IPS-NIHi7 (cell line): Measurements from ENCODE around the gene IRF2BP2.

ENCODE experiments used
- DNase-seq: peaks from one replicate; pipeline ENCODE4 v3.0.0; 2012; ENCODE audit warnings: mixed read lengths; ENCODE audit errors: extremely low spot score

Gene IRF2BP2

DNA sequence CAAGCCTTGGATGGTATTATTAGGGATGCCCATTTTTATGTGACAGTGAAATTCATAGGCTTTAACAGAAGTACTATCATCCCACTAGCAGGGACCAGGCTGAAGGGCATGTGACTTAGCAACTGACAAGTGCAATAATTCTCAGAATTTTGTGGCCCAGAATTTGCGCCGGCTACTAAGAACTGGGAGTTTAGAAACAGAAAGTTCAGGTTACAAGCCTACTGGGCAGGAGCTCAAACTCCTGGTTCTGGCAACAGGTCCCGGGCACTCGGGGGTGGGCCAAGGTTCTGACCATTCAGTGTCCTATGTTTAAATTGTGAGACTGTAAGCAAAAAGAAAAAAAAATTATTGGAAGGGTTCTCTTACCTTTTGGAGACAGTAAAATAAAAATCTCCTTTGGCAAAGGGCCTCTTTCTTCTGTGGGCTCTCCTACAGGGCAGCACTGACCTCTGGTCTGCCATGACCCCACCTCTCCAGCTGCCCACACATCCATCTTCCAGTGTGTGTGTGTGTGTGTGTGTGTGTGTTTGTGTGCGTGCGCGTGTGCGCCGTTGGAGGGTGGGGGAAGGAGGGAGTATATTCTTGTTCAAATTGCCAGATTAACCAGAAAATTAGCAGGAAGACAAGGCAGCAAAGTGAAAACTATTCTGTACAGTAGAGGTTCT is 26.1 kb downstream of the IRF2BP2 start:
- DNase-seq, result no peak

DNA sequence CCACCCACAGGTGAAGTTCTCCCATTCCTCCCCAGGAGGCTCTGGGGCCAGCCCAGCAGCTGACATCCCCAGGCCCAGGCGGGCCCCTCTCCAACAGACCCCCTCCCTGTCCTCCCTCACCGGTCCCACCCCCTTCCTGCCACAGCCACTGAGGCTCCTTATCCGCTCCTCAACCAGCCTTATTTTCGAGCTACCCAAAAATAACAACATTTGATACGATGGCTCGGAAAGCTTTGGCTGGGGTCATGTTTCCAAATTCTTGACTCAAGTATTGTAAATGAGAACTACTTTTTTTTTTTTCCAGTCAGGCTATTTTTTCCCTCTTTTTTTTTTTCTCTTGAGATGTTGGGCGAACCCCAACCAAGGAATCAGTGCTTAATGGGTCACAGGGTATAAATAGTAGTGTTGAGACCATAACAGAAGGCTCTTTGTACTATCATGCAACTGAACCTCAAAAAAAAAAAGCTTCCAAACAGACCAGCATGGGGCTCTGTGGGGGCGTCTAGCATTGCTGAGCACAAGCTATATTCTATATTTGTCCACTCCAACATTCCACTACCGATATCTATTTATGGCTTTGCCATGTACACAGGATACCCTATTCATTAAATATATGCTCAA is 27.2 kb downstream of the IRF2BP2 start:
- DNase-seq, result no peak

DNA sequence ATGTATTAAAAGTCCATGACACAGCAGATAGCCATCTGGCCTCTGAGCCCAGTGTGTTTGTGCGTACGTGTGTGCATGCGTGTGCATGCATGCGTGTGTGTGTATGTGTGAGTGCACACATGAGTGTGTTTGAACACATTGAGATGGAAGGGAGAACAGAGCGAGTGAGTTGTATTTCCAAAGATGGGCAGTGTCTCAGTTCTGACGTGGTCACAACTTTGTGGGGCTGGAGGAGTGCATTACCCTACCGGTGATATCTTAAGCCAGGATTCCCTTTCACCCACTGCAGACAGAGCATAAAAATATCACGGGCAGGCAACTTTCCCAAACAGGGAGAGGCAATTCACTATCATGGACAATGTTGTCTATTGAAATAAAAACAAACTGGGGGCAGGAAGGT is 27.8 kb downstream of the IRF2BP2 start:
- DNase-seq, result no peak

DNA sequence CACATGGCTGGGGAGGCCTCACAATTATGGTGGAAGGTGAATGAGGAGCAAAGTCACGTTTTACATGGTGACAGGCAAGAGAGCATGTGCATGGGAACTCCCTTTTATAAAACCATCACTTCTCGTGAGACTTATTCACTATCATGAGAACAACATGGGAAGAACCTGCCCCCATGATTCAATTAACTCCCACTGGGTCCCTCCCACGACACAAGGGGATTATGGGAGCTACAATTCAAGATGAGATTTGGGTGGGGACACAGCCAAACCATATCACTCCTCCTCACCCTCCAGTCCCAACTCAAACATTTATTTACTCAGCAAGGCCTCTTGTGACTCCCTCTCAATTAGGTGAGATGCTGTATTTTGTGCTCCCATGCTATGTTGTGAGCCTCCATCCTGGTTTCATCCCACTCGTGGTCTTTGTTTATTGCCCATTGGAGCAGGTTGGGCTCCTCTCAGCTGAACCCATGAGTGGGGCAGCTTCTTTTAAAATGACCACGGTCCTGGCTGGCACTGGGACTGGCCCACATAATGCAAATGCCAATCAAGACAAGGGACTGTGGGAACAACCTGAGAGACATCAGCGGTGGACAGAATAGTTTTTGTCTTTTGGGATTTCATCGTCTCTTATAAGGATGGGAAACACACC is 28.8 kb downstream of the IRF2BP2 start:
- no peak for DNase-seq

DNA sequence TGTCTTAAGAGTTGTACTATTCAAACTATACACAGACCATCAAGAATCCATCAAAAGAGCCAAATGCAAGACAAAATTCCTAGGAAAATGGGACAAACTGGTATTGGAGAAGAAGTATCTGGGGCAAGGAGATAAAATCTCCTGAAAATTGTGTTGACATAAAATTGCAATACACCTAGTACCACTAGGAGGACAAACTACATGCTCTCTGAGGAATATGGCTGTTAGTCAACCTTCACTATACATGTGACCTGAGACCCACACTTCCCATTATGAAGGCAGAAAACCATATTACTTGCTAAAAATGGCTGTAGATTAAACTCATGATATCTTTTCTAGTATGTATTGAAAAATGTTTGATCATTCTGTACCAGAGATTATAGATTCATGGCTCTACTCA is 30.0 kb downstream of the IRF2BP2 start:
- DNase-seq, result no peak

DNA sequence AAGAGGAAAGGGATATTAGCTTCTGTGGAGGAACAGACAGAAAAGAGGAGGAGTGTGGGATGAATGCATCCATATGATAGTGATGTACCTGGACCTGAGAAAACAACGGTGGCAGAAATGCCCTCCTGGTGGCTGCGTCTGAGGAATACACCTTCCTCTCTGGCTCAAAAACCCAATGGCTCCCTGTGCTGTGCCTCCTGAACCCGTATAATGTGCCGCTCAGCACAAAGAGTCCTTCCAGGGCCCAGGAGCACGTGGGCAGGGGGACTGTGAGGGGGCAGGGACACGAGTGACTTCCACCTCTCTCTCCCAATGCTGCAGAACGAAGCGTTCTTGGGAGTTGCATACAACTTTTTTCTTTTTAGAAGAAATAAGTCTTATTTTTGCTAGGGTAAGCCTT is 31.2 kb downstream of the IRF2BP2 start:
- DNase-seq, result no peak

DNA sequence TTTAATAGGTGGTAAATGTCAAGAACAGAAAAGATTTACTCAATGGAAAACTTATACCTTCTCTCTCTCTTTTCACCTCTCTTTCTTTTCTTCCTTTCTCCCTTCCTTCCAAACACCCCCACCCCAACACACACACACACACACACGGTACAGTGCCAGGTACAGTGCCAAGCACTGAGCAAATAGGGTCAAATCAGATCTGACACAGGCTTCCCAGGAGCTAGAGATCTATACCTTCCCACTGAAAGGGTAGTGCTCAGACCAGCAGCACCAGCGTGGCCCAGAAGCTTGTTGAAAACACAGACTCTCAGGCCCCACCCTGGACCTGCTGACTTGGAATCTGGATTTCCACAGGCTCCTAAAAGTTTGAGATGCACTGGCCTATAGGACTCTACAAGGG is 31.9 kb downstream of the IRF2BP2 start:
- DNase-seq, result no peak

DNA sequence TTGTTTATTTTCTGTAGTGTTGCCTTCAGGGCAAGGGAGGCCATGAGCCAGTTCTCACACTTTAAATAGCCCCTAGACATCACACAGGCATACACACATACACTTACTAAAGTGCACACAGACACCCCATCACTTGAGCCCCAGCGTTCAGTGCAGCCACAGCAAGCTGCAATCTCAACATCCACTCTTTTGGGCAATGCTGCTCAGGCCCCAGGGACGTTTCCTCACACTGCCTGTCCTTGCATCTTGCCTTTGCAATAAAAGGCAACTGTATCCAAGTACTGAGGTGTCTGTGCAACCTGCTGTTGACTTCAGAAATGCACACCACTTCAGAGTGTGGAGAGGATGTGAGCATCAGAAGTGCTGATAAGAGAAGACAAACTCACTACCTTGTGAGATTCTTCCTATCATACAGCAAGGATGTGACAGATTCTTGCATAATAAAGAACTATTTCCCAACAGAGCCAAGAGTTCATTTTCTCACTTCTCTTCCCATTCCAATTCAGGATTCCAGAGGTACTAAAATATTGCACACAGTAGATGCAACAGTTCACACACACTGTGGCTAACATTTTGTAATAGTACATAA is 36.2 kb downstream of the IRF2BP2 start:
- DNase-seq, result no peak

DNA sequence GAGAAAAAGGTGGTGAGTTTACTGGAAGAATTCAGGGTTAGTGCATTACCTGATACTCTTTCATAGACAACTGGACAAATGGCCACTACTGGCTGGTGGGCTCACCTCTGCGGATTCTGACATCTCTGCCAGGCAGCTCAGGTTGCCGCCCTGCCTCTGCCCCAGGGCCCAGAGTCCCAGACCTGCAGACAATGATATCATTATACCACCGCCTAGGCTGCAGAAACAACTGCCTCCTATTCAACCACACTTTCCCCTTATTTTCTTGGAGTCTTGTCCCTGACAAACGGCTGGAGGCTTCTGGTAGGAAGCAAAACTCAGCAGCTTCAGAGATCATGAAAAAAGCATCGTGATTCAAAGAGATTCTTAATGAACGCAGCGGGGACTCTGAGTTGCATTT is 37.0 kb downstream of the IRF2BP2 start:
- DNase-seq, result no peak

DNA sequence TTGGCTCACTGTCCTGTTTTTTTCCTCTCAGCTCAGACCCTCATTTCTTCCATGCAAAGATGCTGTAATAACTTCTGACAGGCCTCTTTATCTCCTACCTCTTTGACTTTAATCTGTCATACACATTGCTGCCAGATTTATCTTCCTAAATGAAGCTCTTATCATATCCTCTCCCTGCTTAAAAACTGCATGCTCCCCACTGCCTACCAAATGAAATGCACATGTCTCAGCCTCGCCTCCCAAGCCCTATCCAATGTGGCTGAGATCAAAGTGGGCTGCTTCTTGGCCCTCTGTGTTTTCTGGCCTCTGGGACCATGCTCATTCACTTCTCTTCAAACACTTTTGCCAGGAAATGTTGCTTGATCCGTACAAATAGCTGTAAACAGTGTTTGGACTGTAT is 38.3 kb downstream of the IRF2BP2 start:
- DNase-seq, result no peak

DNA sequence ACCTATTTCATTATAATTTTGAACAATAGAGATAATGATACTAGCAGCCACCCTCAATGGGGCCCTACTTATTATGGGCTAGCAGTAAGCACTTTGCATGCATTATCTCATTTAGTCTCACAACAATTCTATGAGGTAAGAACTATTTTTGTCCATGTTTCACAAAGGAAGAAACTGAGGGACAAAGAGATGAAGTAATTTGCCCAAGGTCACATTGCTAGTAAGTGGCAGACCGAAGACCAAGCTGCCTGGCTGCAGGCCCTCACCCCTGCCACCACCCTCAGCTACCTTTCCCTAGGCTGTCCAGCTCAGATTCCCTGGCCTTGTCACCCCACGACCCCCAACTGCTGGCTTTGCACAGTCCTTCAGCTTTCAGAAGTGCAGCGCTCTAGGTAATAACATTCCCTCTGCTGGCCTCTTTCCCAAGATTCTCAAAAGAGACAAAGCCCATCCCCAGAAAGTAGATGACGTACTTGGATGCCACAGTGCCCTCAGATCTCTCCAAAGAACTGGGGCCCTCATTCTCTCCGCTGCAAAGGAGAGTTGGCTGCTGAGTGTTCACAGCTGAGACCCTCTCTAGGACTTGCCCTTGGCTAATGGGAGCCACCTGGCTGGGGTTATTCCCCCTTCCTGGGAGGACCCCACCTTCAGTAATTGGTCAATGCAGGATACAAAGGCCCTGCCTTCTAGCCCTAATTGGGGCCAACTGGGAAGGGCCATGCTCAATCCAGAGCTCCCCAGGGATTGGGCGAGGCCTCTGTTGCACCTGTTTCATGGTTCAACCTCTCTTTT is 39.5 kb downstream of the IRF2BP2 start:
- no peak for DNase-seq

DNA sequence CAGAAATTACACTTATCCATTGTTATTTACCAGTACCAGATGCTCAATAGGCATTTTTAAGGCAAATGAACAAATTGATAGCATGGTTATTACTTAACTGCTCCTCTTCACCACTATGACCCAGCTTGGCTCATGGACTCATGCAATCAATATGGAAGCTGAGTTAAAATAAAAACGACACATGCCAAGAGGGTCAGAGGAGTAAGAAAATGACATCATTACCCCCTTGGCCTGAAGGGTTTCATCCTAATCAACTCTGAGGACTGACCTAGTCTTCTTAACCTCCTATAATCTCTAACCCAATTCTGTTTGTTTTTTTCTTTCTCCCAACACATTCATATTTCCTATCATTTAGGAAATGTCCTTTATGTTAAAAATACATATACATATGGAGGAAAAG is 41.6 kb downstream of the IRF2BP2 start:
- no peak for DNase-seq

DNA sequence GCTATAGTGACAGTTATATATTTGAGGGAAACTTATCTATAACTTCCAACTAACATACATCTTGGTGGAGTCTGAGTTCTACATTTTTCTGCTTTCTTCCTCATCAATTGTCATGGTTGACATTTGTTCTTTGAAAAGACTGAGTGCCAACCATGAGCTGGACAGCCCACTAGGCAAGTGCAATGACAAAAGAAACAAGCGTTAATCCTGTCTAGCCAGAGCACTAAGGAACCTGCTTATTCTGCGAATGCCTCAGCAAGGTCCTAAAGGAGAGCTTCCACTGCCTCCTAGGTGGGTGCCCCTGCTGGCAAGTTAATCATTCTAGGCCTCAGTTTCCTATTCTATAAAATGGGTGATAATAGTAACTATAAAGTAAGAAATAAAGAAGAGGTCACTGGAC is 44.8 kb downstream of the IRF2BP2 start:
- no peak for DNase-seq

DNA sequence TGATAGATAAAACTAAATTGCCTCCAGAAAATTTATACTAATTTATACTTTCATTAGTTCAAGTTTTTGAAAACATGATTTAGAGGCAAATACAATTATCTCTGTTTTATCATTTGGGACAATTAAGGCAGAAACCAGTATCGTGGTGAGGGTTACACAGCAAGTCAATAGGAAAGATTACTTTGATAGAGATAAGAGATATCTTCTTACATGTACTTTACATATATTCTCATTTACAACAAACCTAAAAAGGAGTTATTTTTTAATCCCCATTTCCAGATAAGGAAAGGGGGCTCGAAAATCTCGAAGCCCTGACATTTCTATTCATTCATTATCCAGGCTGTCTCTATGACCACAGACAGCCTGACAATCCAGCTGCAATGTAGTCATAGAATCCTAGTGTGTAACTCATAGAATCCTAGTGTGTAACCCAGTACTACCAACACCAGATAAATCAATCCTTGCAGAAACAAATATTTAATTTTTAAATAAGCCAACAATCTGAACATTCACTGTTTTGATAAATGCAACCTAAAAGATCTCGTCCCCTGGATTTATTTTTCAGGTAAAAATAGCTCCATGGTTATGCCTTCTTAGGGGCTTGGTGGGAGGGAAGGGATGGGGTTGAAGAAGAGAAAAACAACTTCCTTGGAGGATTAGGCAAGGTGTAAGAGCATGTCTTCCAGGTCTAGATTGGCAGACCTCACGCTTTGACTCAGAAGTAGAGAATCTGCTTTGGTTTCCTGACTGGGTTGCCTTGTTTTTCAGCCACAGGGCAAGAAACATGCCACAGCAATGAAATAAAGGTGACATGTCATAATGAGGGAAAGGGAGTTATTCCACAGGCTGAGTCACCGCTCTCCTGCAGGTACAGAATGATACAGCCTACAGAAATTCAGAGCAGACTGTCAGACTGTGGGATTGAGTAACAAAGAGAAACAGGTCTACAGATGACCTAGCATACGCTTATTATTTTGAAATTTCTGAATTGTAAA is 45.6 kb downstream of the IRF2BP2 start:
- no peak for DNase-seq

DNA sequence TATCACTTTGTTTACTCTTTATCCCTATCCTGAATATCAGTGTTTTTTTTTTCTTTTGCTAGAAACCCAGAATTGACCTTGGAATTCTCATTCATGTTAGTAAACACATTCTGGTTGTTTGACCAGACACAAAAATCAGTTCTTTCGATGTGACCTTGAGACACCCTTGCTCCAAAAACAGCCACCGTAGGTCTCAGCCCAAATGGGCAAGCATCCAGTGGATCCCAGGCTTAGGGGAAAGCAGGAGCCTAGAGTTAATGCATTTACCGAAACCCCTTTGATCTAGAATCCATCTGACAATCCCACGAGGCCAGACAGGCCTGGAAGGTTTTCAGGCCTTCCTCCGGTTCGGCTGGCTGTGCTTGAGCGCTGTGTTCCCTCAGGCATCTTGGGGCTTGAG is 47.6 kb downstream of the IRF2BP2 start:
- no peak for DNase-seq

DNA sequence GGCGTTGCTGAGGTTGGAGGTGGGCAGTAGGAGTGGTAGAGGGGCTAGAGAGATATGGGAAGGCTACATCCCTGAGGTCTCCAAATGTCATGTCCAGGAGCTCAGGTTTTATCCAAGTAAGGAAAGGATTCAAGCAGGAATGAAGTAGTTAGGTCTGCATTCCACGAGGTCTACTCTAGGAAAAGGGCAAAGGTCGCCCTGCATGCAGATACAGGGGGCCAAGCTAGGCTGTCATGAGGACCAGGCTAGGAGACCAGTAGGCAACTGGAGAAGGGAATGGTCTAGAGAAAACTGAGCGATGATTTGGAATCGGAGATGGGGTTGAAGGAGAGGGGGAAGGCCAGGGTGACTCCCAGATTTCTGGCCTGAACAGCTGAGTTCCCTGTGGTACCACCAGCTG is 48.7 kb downstream of the IRF2BP2 start:
- no peak for DNase-seq

DNA sequence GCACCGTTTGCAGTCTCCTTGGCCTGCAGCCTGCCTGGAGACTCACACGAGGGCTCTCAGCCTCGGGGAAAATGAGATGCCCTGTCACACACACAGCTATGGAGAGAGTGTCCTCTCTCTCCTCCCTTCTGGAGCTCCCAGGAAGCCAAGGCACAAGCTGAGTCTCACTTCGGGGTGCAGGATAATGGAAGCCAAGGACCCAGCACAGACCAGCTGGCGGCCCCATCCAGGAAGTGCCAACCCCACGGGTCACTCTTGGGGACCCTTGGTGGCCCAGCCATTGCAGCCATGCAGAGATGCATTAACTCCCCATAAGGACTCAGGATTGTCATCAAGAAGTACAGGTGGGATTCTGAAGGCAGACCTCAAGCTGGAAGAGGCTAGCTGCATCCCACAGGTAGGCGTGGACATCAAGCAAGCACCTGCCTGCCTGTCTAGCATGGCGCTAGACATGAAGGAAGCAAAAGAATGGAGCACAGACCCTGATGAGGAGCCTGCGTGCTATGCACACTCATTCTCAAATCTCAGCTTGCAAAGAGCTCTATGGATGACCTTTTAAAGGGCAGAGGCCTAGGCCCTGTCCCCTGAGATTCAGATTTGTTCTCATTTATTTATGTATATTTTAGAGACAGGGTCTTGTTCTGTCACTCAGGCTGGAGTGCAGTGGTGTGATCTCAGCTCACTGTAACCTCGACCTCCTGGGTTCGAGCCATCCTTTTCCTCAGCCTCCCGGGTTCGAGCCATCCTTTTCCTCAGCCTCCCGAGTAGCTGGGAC is 49.9 kb downstream of the IRF2BP2 start:
- DNase-seq, result no peak

DNA sequence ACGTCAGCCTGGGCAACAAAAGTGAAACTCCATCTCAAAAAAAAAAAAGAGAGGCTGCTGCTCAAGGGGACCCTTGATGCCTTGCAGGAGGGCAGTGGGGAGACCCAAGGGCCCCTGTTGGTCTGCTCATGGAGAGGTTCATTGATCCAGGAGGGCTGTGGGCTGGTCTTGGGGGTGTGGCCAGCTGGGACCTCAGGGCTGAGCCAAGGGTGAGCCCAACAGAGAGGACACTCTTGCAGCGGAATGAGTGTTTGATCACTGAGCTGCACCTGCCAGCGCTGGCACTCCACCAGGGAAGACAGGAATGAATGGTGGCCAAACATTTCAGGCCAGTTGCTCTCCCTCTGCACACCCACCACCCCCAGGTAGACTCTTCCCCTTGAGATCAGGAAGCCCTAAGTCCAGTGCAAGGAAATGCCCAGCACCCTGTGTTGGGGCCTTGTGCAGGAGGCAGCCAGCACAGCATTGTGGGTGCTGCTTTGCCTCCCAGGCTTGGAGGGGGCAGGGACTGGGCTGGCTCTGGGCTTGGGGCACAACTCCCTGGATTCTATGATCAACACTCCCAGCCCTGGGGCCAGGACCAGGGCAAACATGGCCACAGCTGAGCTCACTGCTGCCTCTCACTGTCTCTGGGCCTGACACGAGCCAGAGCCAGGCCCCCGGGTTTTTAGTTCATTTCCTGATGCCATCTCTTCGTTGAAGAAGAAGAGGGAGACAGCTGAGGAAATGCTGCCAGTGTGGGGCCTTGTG is 50.7 kb downstream of the IRF2BP2 start:
- DNase-seq, result no peak

DNA sequence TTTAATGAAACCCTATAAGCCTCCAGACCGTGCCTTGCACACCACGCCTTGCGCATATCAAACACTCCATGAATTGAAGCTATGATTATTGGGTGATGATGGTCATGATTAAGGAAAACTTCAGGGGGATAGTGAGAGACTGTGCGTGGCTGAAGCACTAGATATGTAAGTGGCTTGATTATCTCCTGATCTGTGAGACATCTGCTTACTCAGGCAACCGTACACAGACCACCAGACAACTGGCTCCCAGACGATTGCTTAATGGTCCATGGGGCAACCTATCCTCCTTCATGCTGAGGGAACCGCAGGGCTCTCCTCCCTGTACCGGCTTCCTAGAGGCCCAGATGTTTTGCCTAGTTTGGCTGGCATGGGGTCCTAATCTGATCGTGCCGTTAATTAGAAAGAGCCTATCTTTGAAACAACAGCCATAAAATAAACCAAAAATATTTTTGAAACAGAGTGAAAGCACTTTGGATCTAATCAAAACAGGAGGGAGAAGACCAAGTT is 51.6 kb downstream of the IRF2BP2 start:
- no peak for DNase-seq
